Urinary bladder (tissue), 4 donors: Measurements from ENCODE around the gene COL5A1. TPM values are rescaled to one million over a fixed set of nuclear protein-coding genes. Genes with fewer than 3 reads are reported as not detected.
"Not testable (repeated sequence)": the region's sequence is repeated elsewhere in the genome, so short reads cannot be mapped to it uniquely, and the experiment has no call there.

ENCODE experiments used
- DNase-seq: peaks from one replicate; pipeline ENCODE4 v3.0.0-alpha.2; 2015; ENCODE audit errors: extremely low spot score
- H3K27ac ChIP-seq: one replicate; pipeline ENCODE4 v1.5.1; 2013; ENCODE audit warnings: low read depth, mild to moderate bottlenecking, moderate library complexity
- H3K36me3 ChIP-seq: one replicate; pipeline ENCODE4 v1.6.1; 2013; ENCODE audit warnings: mild to moderate bottlenecking, moderate library complexity; ENCODE audit not compliant: insufficient read depth
- H3K4me1 ChIP-seq: one replicate; pipeline ENCODE4 v1.6.1; 2013; ENCODE audit warnings: mild to moderate bottlenecking, moderate library complexity; ENCODE audit not compliant: insufficient read depth
- H3K4me3 ChIP-seq: one replicate; pipeline ENCODE4 v1.5.1; 2013; ENCODE audit warnings: low read depth, low read length
- WGBS: extraction: QIAGEN DNeasy Blood & Tissue Kit; methylation state at CpG from one replicate; pipeline ENCODE4 v1.1.7; 2013; 5-methylcytosine and 5-hydroxymethylcytosine counted together
- polyA plus RNA-seq: library from polyadenylated mRNA; stranded (reverse); fragments of 200-250 nt; gene quantifications from one replicate; pipeline ENCODE4 v1.2.3, GENCODE V29; 2013
- total RNA-seq: library from RNA; depleted of rRNA; stranded (reverse); fragments of >200 nt; gene quantifications from one replicate; pipeline ENCODE4 v1.2.3, GENCODE V29; 2014
- donor health status: healthy with polysubstance abuse.
- donor health status: healthy.

COL5A1 gene
- total and polyA plus RNA-seq, 2 donors, result 68.5 to 622 TPM

- Histone ChIP-seq H3K36me3 (no peaks in the 10 kb centered on the region), H3K4me3 (no peak overlapping the region), H3K4me1 (no peaks in the 10 kb centered on the region), H3K27ac (no peak overlapping the region)
- no peak for DNase-seq
- 88% methylated on average over 17 of the region's 17 CpGs for WGBS
Measured at GRCh38 chr9:134635351-134636148, 6.1 kb upstream of the COL5A1 start.

GRCh38 chr9:134636149-134636507 is 5.5 kb upstream of the COL5A1 start:
- no peak for DNase-seq
- Histone ChIP-seq H3K27ac (no peak overlapping the region), H3K36me3 (no peaks in the 10 kb centered on the region), H3K4me1 (no peaks in the 10 kb centered on the region), H3K4me3 (no peak overlapping the region)
- 93% methylated on average over 2 of the region's 2 CpGs for WGBS

GRCh38 chr9:134637241-134637640 is 4.4 kb upstream of the COL5A1 start:
- no peak overlapping the region for H3K27ac ChIP-seq
- 85% methylated on average over 12 of the region's 12 CpGs for WGBS
- DNase-seq, result no peak

GRCh38 chr9:134637696-134638501 is 3.7 kb upstream of the COL5A1 start:
- WGBS, result 86% methylated on average over 23 of the region's 23 CpGs
- no peak for DNase-seq
- H3K36me3 ChIP-seq, result no peaks in the 10 kb centered on the region
- no peaks in the 10 kb centered on the region for H3K4me1 ChIP-seq
- no peak overlapping the region for H3K4me3 ChIP-seq
- H3K27ac ChIP-seq, result no peak overlapping the region

More at GRCh38 chr9:134637241-134637640, 4.4 kb upstream of the COL5A1 start:
- Histone ChIP-seq H3K36me3 (no peaks in the 10 kb centered on the region), H3K4me3 (no peak overlapping the region), H3K4me1 (no peaks in the 10 kb centered on the region)

GRCh38 chr9:134638502-134639090 is 3.0 kb upstream of the COL5A1 start:
- Histone ChIP-seq H3K36me3 (no peaks in the 10 kb centered on the region), H3K4me3 (no peak overlapping the region), H3K4me1 (no peaks in the 10 kb centered on the region), H3K27ac (no peak overlapping the region)
- DNase-seq, result no peak
- 95% methylated on average over 13 of the region's 13 CpGs for WGBS

- 97% methylated on average over 5 of the region's 5 CpGs for WGBS
- no peaks in the 10 kb centered on the region for H3K36me3 ChIP-seq
- H3K4me3 ChIP-seq, result no peak overlapping the region
- no peaks in the 10 kb centered on the region for H3K4me1 ChIP-seq
- H3K27ac ChIP-seq, result no peak overlapping the region
- no peak for DNase-seq
Measured at GRCh38 chr9:134639994-134640393, 1.6 kb upstream of the COL5A1 start.

GRCh38 chr9:134640506-134641172 is 964 bp upstream of the COL5A1 start:
- 57% methylated on average over 14 of the region's 14 CpGs for WGBS
- Histone ChIP-seq H3K4me1 (no peaks in the 10 kb centered on the region), H3K27ac (peak overlapping the region; percentile 30), H3K36me3 (no peaks in the 10 kb centered on the region), H3K4me3 (no peak overlapping the region)
- DNase-seq, result no peak

GRCh38 chr9:134641990-134642384 is 384 bp downstream of the COL5A1 start:
- under 1% methylated on average over 58 of the region's 58 CpGs for WGBS
- Histone ChIP-seq H3K36me3 (no peaks in the 10 kb centered on the region), H3K27ac (peak overlapping the region; percentile 87), H3K4me1 (no peaks in the 10 kb centered on the region), H3K4me3 (peak overlapping the region; percentile 75)
- no peak for DNase-seq

GRCh38 chr9:134642385-134643181 is 980 bp downstream of the COL5A1 start:
- peak; percentile 56 for DNase-seq
- 5% methylated on average over 37 of the region's 37 CpGs for WGBS
- Histone ChIP-seq H3K36me3 (no peaks in the 10 kb centered on the region), H3K4me1 (no peaks in the 10 kb centered on the region), H3K27ac (peak overlapping the region; percentile 87), H3K4me3 (peak overlapping the region; percentile 75)

GRCh38 chr9:134643222-134643671 is 1.6 kb downstream of the COL5A1 start:
- Histone ChIP-seq H3K4me3 (peak overlapping the region; percentile 75), H3K27ac (peak overlapping the region; percentile 66), H3K4me1 (no peaks in the 10 kb centered on the region), H3K36me3 (no peaks in the 10 kb centered on the region)
- DNase-seq, result no peak
- 24% methylated on average over 16 of the region's 16 CpGs for WGBS

GRCh38 chr9:134644401-134644724 is 2.8 kb downstream of the COL5A1 start:
- not testable (repeated sequence) for DNase-seq, H3K4me3 ChIP-seq, H3K27ac ChIP-seq, H3K4me1 ChIP-seq, H3K36me3 ChIP-seq
- WGBS, result 26% methylated on average over 6 of the region's 14 CpGs

- peak overlapping the region; percentile 17 for H3K4me3 ChIP-seq
- peak; percentile 94 for DNase-seq
- H3K27ac ChIP-seq, result peak overlapping the region; percentile 33
- no peaks in the 10 kb centered on the region for H3K36me3 ChIP-seq
- no peaks in the 10 kb centered on the region for H3K4me1 ChIP-seq
- WGBS, result 18% methylated on average over 22 of the region's 22 CpGs
Measured at GRCh38 chr9:134644725-134645606, 3.4 kb downstream of the COL5A1 start.
